G401.6 (cell line): ENCODE results near the gene REM2.
"Not testable (repeated sequence)": the region's sequence is repeated elsewhere in the genome, so short reads cannot be mapped to it uniquely, and the experiment has no call there.

Experiments used
- FAIRE-seq: peaks from 2 replicates; lab custom pipeline; 2012; peaks lifted over from hg19 to GRCh38; lab: Jason Lieb, UNC

The REM2 gene

GRCh38 chr14:22848351-22849164 lies 34.5 kb upstream of the REM2 start:
- FAIRE-seq: no peak

- FAIRE-seq: no peak
Measured at GRCh38 chr14:22849212-22849819, 33.7 kb upstream of the REM2 start.

- FAIRE-seq: no peak
Measured at GRCh38 chr14:22850944-22851764, 31.9 kb upstream of the REM2 start.

- not testable (repeated sequence) for FAIRE-seq
Measured at GRCh38 chr14:22852178-22852577, 30.8 kb upstream of the REM2 start.

- FAIRE-seq: no peak
Measured at GRCh38 chr14:22852599-22852939, 30.5 kb upstream of the REM2 start.

GRCh38 chr14:22852940-22853767 lies 29.9 kb upstream of the REM2 start:
- FAIRE-seq: no peak

GRCh38 chr14:22854296-22854695 lies 28.7 kb upstream of the REM2 start:
- not testable (repeated sequence) for FAIRE-seq

- no peak for FAIRE-seq
Measured at GRCh38 chr14:22854963-22855724, 27.9 kb upstream of the REM2 start.

- FAIRE-seq: no peak
Measured at GRCh38 chr14:22856428-22856827, 26.6 kb upstream of the REM2 start.

GRCh38 chr14:22860377-22860776 lies 22.6 kb upstream of the REM2 start:
- not testable (repeated sequence) for FAIRE-seq

GRCh38 chr14:22861651-22862050 lies 21.4 kb upstream of the REM2 start:
- no peak for FAIRE-seq

GRCh38 chr14:22864979-22865378 lies 18.0 kb upstream of the REM2 start:
- no peak for FAIRE-seq

GRCh38 chr14:22865424-22866405 lies 17.3 kb upstream of the REM2 start:
- FAIRE-seq: no peak

- no peak for FAIRE-seq
Measured at GRCh38 chr14:22866874-22867273, 16.1 kb upstream of the REM2 start.

GRCh38 chr14:22870811-22871223 lies 12.2 kb upstream of the REM2 start:
- FAIRE-seq: no peak

GRCh38 chr14:22871224-22872032 lies 11.6 kb upstream of the REM2 start, which contains the start of gene LRP10:
Gene LRP10 (plus strand): TSS chr14:22871740. CDS start chr14:22872304, 564 bp downstream.
- no peak for FAIRE-seq

- FAIRE-seq: peak; percentile 45
Measured at GRCh38 chr14:22872033-22872832, 10.8 kb upstream of the REM2 start.

- FAIRE-seq: no peak
Measured at GRCh38 chr14:22872833-22873520, 10.0 kb upstream of the REM2 start.
